COLO829 (cell line): ENCODE data around the gene KIDINS220.

Experiments used
- DNase-seq: peaks from one replicate; pipeline ENCODE4 v3.0.0; 2012; ENCODE audit warnings: low spot score

The KIDINS220 gene

GRCh38 chr2:8836971-8837794 lies at the start of gene KIDINS220:
KIDINS220 (minus strand) TSS chr2:8837613; CDS start chr2:8827093, 10,520 bp downstream.
- DNase-seq: peak; percentile 98

- DNase-seq: no peak
Observed at GRCh38 chr2:8886876-8887275, 49.5 kb upstream of the KIDINS220 start.

DNA sequence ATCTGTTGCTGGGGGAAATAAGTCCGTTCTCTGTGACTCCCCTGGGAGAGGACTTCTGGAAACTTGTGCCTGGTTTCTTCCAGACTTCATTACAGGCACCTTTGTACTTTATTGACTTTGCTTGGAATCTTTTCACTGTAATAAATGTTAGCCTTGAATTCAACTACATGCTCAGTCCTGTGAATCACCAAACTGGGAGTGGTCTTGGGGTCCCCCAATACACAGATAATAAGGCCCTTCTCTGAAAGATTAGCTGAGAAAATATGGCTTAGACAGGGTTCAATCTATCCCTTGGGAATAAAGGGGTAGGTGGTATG lies 48.7 kb upstream of the KIDINS220 start:
- no peak for DNase-seq

DNA sequence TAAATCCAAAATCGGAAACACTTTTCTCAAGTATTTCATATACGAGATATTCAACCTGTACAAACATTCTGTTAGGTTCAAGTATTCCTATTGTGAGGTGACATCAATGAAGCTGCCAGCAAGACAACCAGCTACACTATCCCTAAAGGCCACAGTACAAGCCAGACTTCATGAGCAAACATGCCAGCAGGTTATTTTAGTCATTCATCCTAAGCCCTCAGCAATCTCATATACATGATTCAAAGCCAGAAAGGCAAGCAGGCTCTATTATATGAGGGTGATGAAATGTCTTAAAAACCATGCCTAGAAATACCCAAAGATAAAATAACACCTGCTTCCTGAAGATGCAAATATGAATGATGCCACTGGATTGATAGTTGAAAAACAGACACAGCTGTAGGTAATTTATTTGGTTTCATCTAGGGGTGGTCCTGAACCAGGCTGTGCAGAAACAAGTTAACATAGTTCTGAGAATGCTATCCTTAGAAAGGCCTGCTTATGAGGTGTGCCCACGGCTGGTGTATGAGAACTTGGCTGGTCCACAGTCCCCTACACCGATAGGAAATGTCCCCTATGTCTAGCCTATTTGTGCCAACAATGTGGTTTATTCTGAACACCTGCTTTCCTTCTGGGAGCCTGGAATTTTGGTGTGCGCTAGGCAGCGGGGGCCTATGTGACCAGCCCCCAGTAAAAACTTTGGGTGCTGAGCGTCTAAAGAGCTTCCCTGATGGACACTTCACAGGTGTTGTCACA lies 48.2 kb upstream of the KIDINS220 start:
- DNase-seq: no peak

DNA sequence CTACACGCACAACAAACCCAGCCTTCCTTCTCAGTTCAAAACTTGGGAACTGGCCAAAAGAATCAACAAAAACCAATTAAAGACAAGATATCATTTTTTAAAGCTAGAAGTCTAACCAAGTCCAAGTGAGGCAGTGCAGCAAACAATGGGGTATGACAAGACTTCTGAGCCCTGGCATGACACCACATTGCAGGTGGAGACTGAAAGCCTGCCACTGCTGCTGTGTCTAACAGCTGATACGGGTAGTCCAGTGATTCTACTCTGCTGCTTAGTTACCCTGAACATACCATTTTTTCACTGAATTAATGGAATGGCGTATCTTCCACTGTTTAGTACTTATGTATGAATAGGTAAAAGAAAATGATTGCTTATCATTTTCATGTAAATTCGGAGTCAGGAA lies 47.4 kb upstream of the KIDINS220 start:
- no peak for DNase-seq

- DNase-seq: no peak
Observed at GRCh38 chr2:8882094-8882493, 44.7 kb upstream of the KIDINS220 start.

DNA sequence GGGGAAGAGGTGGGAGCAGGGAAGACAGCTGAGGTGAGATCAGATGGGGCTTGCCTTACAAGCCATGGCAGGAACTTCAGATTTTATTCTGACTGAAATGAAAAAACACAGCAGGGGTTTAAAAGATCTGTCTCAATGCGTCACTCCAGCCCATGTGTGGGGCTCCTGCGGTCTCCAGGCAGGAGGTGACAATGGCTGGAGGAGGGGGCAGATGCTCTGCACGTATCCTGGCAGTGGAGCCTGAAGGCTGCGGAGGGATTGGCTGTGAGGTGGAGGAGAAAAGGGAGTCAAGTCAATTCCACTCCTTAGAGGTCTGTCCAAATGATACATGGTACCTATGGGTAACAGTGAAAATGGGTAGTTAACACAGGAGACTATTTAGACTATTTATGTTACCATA lies 40.5 kb upstream of the KIDINS220 start:
- DNase-seq: no peak

DNA sequence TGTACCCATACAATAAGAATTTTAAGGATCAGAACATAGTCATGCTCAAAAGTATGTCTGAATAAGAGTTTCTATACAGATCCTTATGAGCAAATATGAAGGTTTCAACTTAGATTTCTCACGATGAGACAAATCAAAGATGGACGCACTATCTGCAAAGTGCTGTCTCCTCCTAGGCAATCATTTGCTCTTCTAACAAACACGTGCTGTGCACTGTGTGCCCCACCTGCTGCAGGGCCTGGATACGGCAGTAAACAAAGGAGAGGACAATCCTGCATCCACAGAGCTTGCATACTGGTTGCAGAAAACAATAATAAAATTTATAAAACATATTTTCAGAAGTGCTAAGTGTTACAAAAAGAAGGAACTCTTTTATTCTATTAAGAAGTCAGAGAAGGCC lies 39.9 kb upstream of the KIDINS220 start:
- no peak for DNase-seq

DNA sequence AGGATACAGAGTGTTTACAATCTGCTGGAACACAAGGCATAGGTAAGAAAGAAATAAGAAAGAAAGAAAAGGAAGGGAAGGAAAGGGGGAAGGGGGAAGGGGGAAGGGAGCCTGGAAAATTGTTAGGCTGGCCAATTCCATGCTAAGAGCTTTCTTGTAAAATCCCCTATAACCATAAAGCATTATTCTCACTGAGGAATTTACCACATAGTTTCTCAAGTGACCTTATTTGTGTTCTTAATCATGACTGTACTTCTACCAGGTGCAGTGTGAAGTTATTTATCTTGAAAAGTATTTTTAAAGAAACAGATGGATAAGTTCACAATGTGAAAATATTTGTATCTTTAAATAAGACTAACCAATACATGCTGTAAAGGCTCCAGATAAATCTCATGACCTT lies 39.2 kb upstream of the KIDINS220 start:
- DNase-seq: no peak

- peak; percentile 58 for DNase-seq
Observed at GRCh38 chr2:8872821-8873432, 35.5 kb upstream of the KIDINS220 start.

DNA sequence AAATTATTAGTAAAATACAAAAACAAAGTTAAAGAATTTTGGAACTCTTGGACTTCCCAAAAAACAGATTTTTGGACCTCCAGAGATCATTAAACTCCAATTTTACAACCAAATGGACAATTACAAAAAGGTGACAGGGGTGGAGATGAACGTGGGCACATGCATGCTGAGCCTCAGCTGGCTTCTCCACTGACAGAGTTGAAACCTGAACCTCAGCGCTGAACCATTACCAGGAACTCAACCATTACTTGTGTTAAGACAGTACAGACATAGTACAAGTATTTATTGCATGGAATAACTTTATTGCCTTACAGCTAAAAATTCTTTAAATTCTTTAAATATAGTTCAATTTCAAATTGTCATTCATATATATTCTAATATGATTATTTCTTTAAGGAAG lies 33.0 kb upstream of the KIDINS220 start:
- DNase-seq: no peak

DNA sequence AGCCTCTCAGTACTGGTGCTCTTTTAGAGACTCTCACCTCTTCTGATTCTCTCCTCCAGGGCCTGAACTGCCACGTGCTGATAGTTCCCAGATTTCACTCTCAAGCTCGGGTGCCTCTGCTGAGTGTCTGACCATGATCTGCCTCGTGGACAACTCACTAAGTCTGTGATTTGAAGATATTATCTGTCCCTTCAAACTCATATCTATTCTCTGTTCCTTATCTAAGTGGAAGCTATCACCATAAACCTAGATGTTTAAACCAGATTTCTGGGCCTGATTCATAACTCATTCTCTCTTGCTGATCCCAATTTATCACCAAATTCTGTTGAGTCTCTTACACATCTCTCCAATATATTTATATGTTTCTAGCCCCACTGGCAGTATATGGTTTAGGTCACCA lies 29.9 kb upstream of the KIDINS220 start:
- DNase-seq: no peak

- DNase-seq: no peak
Observed at GRCh38 chr2:8863331-8863953, 26.0 kb upstream of the KIDINS220 start.

- DNase-seq: no peak
Observed at GRCh38 chr2:8862230-8862629, 24.8 kb upstream of the KIDINS220 start.

DNA sequence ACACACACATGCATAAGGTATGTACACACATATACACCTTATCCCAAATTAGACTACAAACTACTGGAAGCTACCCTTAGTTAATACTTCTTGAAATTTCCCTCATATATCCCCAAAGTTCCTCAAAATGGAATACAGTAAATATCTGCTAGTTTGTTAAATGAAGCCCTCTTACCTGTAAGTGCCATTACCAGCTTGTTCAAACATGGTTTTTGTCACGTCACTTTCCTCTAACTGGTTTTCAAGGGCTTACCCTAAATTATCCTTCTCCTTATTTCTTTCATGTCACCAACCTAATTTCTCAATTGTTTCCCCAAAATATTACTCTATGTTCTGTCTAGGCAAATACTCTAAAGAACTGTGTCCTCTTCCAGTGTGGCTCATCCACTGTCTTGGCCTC lies 24.4 kb upstream of the KIDINS220 start:
- no peak for DNase-seq

DNA sequence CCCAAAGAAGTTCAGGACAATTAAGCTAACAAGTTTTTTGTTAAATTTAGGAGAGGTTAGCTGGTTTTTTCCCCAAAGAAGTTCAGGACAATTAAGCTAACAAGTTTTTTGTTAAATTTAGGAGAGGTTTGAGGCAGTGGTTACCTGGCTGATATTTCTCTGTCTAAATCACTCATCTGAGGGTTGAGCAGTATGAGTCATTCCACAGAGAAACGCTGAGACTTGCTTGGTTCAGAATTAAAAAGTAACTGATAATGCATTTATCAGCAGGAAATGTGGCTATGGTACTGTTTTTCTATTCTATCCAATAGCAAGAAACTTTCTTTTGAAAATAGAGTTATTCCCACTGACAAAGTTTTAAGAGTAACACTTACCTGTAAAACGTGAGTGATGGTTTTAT lies 22.8 kb upstream of the KIDINS220 start:
- no peak for DNase-seq

DNA sequence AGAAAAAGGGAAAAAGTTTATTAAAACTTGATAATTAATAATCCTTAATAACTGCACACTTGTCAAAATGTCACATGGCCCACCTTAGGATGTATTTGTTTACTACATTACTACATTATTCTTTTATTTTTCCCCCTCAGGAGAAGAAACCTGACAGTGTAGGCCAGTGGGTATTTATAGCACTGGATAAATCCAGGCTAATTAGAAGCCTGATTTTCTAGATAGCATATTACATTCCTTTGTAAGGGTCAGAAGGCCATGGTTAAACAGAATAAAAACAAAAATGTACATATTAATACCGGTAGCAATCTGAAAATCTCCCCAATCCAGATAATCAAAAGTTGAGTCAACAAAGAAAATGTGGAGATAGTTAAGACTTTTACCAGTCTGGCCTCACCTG lies 21.5 kb upstream of the KIDINS220 start:
- DNase-seq: no peak

DNA sequence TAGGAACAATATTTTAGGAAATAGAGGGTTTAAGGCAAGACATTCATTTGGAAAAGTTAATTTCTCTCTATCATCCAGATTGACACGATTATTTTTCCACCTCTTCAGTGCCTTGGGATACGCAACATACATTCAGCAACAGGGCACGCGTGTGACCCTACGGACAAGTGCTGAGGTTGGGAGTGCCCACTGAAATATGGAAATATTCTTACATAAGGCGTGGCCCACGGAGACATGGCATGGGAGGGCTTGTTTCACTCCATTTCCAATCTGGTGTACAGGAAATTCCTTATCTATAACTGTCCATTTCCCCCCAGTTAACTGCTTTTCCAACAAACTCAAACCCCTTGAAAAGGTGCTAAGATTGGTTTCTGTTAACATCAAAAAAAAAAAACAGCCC lies 20.9 kb upstream of the KIDINS220 start:
- no peak for DNase-seq

DNA sequence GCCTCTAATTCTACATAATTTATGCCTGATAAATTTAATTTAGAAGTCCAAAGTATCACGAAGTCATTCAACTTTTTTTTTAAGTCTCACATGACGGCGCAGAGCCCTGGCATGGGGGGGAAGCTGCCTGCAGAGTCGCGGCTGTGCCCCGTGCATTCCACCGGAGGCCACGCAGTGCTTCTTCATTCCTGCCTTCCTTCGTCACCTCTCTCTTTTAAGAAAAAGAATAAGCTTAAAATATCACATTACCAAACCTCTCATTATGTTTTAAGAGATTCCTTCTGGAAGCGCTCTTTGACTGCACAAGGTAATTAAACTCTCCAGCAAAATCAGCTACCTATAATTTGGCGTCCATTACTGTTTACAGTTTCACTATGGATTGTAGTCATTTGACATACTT lies 20.3 kb upstream of the KIDINS220 start:
- DNase-seq: no peak

DNA sequence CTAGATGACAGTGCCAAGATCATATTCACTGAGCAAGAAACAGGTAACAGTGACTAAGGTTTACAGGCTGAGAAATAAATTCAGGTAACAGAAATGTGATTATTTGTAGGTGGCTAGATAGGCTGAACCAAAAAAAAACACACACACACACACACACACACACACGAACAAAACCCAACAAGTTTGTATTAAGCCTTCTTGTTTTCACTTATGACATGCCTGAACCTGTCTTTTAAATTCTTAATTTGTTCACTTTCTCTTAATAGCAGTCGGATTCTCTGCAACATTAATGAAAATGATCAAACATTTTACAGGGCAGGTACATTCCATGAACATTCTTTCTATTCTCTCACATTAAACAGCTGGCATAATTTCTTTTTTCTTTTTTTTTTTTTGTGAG lies 18.8 kb upstream of the KIDINS220 start:
- no peak for DNase-seq

DNA sequence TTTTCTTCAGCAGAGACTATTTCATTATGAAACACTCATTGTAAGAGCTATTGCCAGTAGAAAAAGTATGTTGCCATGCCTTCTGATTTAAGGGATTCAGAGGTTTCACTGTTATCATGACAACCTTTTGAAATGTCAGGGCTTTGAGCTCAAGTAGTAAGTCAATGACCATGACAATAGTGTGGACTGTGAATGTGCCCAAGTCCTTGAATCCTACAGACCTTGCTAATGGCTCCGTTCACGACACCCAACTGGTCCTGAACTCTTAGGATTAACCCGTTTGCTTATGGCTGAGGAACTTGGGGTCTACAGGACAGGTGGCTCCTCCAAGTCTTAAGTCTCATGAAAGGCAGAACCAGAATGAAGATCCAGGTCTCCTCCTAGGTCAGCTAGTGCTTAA lies 17.6 kb upstream of the KIDINS220 start:
- DNase-seq: no peak

GRCh38 chr2:8853426-8853825 lies 16.0 kb upstream of the KIDINS220 start:
- DNase-seq: no peak
